ENCODE results near the gene RYR3. TPM values are rescaled to one million over a fixed set of nuclear protein-coding genes. Genes with fewer than 3 reads are reported as not detected.

RYR3 gene
- total RNA-seq, 1 donor from 2014 or later, result 7.4 TPM

GRCh38 chr15:33309602-33310276, 1.0 kb upstream of the RYR3 start:
- no peaks in the 10 kb centered on the region for H3K36me3 Mint-ChIP-seq (ENCODE audit: unreplicated experiment)
- H3K9me3 Mint-ChIP-seq (ENCODE audit: unreplicated experiment), result peaks cover 2% of the 10 kb centered on the region
- peaks cover 13% of the 10 kb centered on the region for H3K27me3 Mint-ChIP-seq (ENCODE audit: unreplicated experiment)
- H3K27ac Mint-ChIP-seq (ENCODE audit: unreplicated experiment), result no peak overlapping the region
- TF ChIP-seq CTCF (IDR thresholded peaks at IDR 0.05; ENCODE audit: partially characterized antibody, unreplicated experiment), result peak; percentile 1
- DNase-seq, result peak; percentile 51
- no peaks in the 10 kb centered on the region for H3K4me1 Mint-ChIP-seq (ENCODE audit: low read depth, unreplicated experiment)
- peak overlapping the region; percentile 80 for H3K4me3 Mint-ChIP-seq (ENCODE audit: unreplicated experiment)

GRCh38 chr15:33311312-33311971, 675 bp downstream of the RYR3 start:
- Mint-ChIP-seq H3K27ac (ENCODE audit: unreplicated experiment) (no peak overlapping the region), H3K4me1 (ENCODE audit: low read depth, unreplicated experiment) (no peaks in the 10 kb centered on the region), H3K27me3 (ENCODE audit: unreplicated experiment) (peaks cover 13% of the 10 kb centered on the region), H3K36me3 (ENCODE audit: unreplicated experiment) (no peaks in the 10 kb centered on the region), H3K4me3 (ENCODE audit: unreplicated experiment) (peak overlapping the region; percentile 78), H3K9me3 (ENCODE audit: unreplicated experiment) (peaks cover 2% of the 10 kb centered on the region)
- peak; percentile 42 for DNase-seq
- TF ChIP-seq CTCF (IDR thresholded peaks at IDR 0.05; ENCODE audit: partially characterized antibody, unreplicated experiment), result no peak

- DNase-seq, result no peak
- H3K4me1 Mint-ChIP-seq (ENCODE audit: low read depth, unreplicated experiment), result peaks cover 8% of the 10 kb centered on the region
- TF ChIP-seq CTCF (IDR thresholded peaks at IDR 0.05; ENCODE audit: partially characterized antibody, unreplicated experiment), result no peak
- peaks cover 13% of the 10 kb centered on the region for H3K27me3 Mint-ChIP-seq (ENCODE audit: unreplicated experiment)
- H3K27ac Mint-ChIP-seq (ENCODE audit: unreplicated experiment), result no peak overlapping the region
- peaks cover 2% of the 10 kb centered on the region for H3K9me3 Mint-ChIP-seq (ENCODE audit: unreplicated experiment)
- no peak overlapping the region for H3K4me3 Mint-ChIP-seq (ENCODE audit: unreplicated experiment)
- H3K36me3 Mint-ChIP-seq (ENCODE audit: unreplicated experiment), result no peaks in the 10 kb centered on the region
Observed at GRCh38 chr15:33313491-33313890, 2.7 kb downstream of the RYR3 start.

GRCh38 chr15:33314069-33314468, 3.3 kb downstream of the RYR3 start:
- Mint-ChIP-seq H3K4me1 (ENCODE audit: low read depth, unreplicated experiment) (peaks cover 8% of the 10 kb centered on the region), H3K4me3 (ENCODE audit: unreplicated experiment) (no peak overlapping the region), H3K9me3 (ENCODE audit: unreplicated experiment) (peaks cover 2% of the 10 kb centered on the region), H3K27me3 (ENCODE audit: unreplicated experiment) (peaks cover 13% of the 10 kb centered on the region), H3K36me3 (ENCODE audit: unreplicated experiment) (no peaks in the 10 kb centered on the region), H3K27ac (ENCODE audit: unreplicated experiment) (no peak overlapping the region)
- no peak for DNase-seq
- TF ChIP-seq CTCF (IDR thresholded peaks at IDR 0.05; ENCODE audit: partially characterized antibody, unreplicated experiment), result no peak

- peaks cover 10% of the 10 kb centered on the region for H3K27me3 Mint-ChIP-seq (ENCODE audit: unreplicated experiment)
- peaks cover 8% of the 10 kb centered on the region for H3K4me1 Mint-ChIP-seq (ENCODE audit: low read depth, unreplicated experiment)
Observed at GRCh38 chr15:33315044-33315443, 4.3 kb downstream of the RYR3 start.

More at GRCh38 chr15:33315044-33315443, 4.3 kb downstream of the RYR3 start:
- no peak for DNase-seq
- Mint-ChIP-seq H3K36me3 (ENCODE audit: unreplicated experiment) (no peaks in the 10 kb centered on the region), H3K9me3 (ENCODE audit: unreplicated experiment) (no peaks in the 10 kb centered on the region), H3K4me3 (ENCODE audit: unreplicated experiment) (no peak overlapping the region), H3K27ac (ENCODE audit: unreplicated experiment) (no peak overlapping the region)
- TF ChIP-seq CTCF (IDR thresholded peaks at IDR 0.05; ENCODE audit: partially characterized antibody, unreplicated experiment), result no peak
